ENCODE measurements around the gene ATP6V1D.
"Not testable (repeated sequence)": the region's sequence is repeated elsewhere in the genome, so short reads cannot be mapped to it uniquely, and the experiment has no call there.

DNA sequence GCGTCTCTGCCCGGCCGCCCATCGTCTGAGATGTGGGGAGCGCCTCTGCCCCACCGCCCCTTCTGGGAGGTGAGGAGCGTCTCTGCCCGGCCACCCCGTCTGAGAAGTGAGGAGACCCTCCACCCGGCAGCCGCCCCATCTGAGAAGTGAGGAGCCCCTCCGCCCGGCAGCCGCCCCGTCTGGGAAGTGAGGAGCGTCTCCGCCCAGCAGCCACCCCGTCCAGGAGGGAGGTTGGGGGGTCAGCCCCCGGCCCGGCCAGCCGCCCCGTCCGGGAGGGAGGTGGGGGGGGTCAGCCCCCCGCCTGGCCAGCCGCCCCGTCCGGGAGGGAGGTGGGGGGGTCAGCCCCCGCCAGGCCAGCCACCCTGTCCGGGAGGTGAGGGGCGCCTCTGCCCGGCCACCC lies 18.4 kb downstream of the ATP6V1D start:
- TF ChIP-seq, protein P1, sequence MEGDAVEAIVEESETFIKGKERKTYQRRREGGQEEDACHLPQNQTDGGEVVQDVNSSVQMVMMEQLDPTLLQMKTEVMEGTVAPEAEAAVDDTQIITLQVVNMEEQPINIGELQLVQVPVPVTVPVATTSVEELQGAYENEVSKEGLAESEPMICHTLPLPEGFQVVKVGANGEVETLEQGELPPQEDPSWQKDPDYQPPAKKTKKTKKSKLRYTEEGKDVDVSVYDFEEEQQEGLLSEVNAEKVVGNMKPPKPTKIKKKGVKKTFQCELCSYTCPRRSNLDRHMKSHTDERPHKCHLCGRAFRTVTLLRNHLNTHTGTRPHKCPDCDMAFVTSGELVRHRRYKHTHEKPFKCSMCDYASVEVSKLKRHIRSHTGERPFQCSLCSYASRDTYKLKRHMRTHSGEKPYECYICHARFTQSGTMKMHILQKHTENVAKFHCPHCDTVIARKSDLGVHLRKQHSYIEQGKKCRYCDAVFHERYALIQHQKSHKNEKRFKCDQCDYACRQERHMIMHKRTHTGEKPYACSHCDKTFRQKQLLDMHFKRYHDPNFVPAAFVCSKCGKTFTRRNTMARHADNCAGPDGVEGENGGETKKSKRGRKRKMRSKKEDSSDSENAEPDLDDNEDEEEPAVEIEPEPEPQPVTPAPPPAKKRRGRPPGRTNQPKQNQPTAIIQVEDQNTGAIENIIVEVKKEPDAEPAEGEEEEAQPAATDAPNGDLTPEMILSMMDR (IDR thresholded peaks at IDR 0.05; ENCODE audit: low read depth, low read length, poor library complexity, severe bottlenecking) = not testable (repeated sequence)
- not testable (repeated sequence) for TF ChIP-seq EZH2phosphoT487 (IDR thresholded peaks at IDR 0.05; ENCODE audit: borderline replicate concordance, low read length)

Data from DOHH2 (cell line).